ENCODE measurements around the gene RPIA. TPM values are rescaled to one million over a fixed set of nuclear protein-coding genes. Genes with fewer than 3 reads are reported as not detected.
A peak's percentile ranks its signal among the peaks of the same experiment; 100 is the strongest.

Gene RPIA
- total RNA-seq, 1 experiment from 2014 or later: 8.8 TPM

GRCh38 chr2:88684519-88684918 lies 7.0 kb upstream of the RPIA start:
- DNase-seq (ENCODE audit: low spot score): no peak

GRCh38 chr2:88686320-88686719 lies 5.2 kb upstream of the RPIA start:
- DNase-seq (ENCODE audit: low spot score): no peak

GRCh38 chr2:88687384-88687783 lies 4.1 kb upstream of the RPIA start:
- no peak for DNase-seq (ENCODE audit: low spot score)

- no peak for DNase-seq (ENCODE audit: low spot score)
Measured at GRCh38 chr2:88690591-88691338, 708 bp upstream of the RPIA start.

GRCh38 chr2:88692187-88692586 lies 714 bp downstream of the RPIA start:
- DNase-seq (ENCODE audit: low spot score): no peak

- no peak for DNase-seq (ENCODE audit: low spot score)
Measured at GRCh38 chr2:88693911-88694414, 2.5 kb downstream of the RPIA start.

- no peak for DNase-seq (ENCODE audit: low spot score)
Measured at GRCh38 chr2:88696611-88697010, 5.1 kb downstream of the RPIA start.

GRCh38 chr2:88697370-88698026 lies 6.0 kb downstream of the RPIA start:
- no peak for DNase-seq (ENCODE audit: low spot score)

- DNase-seq (ENCODE audit: low spot score): no peak
Measured at GRCh38 chr2:88698027-88698413, 6.5 kb downstream of the RPIA start.

- no peak for DNase-seq (ENCODE audit: low spot score)
Measured at GRCh38 chr2:88698498-88699233, 7.2 kb downstream of the RPIA start.

GRCh38 chr2:88707003-88707402 lies 15.5 kb downstream of the RPIA start:
- DNase-seq (ENCODE audit: low spot score): no peak

- DNase-seq (ENCODE audit: low spot score): peak; percentile 7
Measured at GRCh38 chr2:88709181-88709631, 17.7 kb downstream of the RPIA start.

- DNase-seq (ENCODE audit: low spot score): no peak
Measured at GRCh38 chr2:88711289-88711688, 19.8 kb downstream of the RPIA start.

- no peak for DNase-seq (ENCODE audit: low spot score)
Measured at GRCh38 chr2:88711897-88712296, 20.4 kb downstream of the RPIA start.

- DNase-seq (ENCODE audit: low spot score): no peak
Measured at GRCh38 chr2:88713408-88713807, 21.9 kb downstream of the RPIA start.

GRCh38 chr2:88714667-88715066 lies 23.2 kb downstream of the RPIA start:
- no peak for DNase-seq (ENCODE audit: low spot score)

- DNase-seq (ENCODE audit: low spot score): no peak
Measured at GRCh38 chr2:88720399-88720798, 28.9 kb downstream of the RPIA start.

- DNase-seq (ENCODE audit: low spot score): no peak
Measured at GRCh38 chr2:88721268-88721667, 29.8 kb downstream of the RPIA start.

GRCh38 chr2:88724643-88725332 lies 33.3 kb downstream of the RPIA start:
- DNase-seq (ENCODE audit: low spot score): no peak

GRCh38 chr2:88729061-88729745 lies 37.7 kb downstream of the RPIA start:
- peak; percentile 89 for DNase-seq (ENCODE audit: low spot score)

- no peak for DNase-seq (ENCODE audit: low spot score)
Measured at GRCh38 chr2:88733155-88733902, 41.9 kb downstream of the RPIA start.
